Medulla oblongata (tissue), 1 donor: ENCODE results near the gene ATP2B1.
A peak's percentile ranks its signal among the peaks of the same experiment; 100 is the strongest.
"Not testable (repeated sequence)": the region's sequence is repeated elsewhere in the genome, so short reads cannot be mapped to it uniquely, and the experiment has no call there.

ENCODE experiments used
- DNase-seq: peaks from one replicate; pipeline ENCODE4 v3.0.0-alpha.2; 2015; ENCODE audit errors: extremely low spot score

The ATP2B1 gene

GRCh38 chr12:89708565-89709156 is at the start of gene ATP2B1:
TSS of gene ATP2B1 (minus strand) at chr12:89708838. CDS start at chr12:89655886, 52,952 bp downstream.
- DNase-seq = peak; percentile 77

GRCh38 chr12:89757987-89758386 is 49.3 kb upstream of the ATP2B1 start:
- not testable (repeated sequence) for DNase-seq

GRCh38 chr12:89756585-89757398 is 48.2 kb upstream of the ATP2B1 start:
- DNase-seq = peak; percentile 83

GRCh38 chr12:89756194-89756584 is 47.6 kb upstream of the ATP2B1 start:
- no peak for DNase-seq

GRCh38 chr12:89753997-89754396 is 45.4 kb upstream of the ATP2B1 start:
- DNase-seq = no peak

- no peak for DNase-seq
These were observed 43.7 kb upstream of the ATP2B1 start for GRCh38 chr12:89752341-89752740.

GRCh38 chr12:89750389-89751351 is 42.0 kb upstream of the ATP2B1 start:
- no peak for DNase-seq

GRCh38 chr12:89748791-89749190 is 40.2 kb upstream of the ATP2B1 start:
- DNase-seq = no peak

GRCh38 chr12:89745286-89745685 is 36.6 kb upstream of the ATP2B1 start:
- no peak for DNase-seq

GRCh38 chr12:89742337-89743022 is 33.8 kb upstream of the ATP2B1 start:
- DNase-seq = no peak

- no peak for DNase-seq
These were observed 32.3 kb upstream of the ATP2B1 start for GRCh38 chr12:89740943-89741342.

- DNase-seq = no peak
These were observed 28.4 kb upstream of the ATP2B1 start for GRCh38 chr12:89736995-89737394.

- no peak for DNase-seq
These were observed 25.1 kb upstream of the ATP2B1 start for GRCh38 chr12:89733579-89734201.

GRCh38 chr12:89732522-89732921 is 23.9 kb upstream of the ATP2B1 start:
- no peak for DNase-seq

- DNase-seq = no peak
These were observed 23.0 kb upstream of the ATP2B1 start for GRCh38 chr12:89731614-89732013.

- DNase-seq = no peak
These were observed 22.5 kb upstream of the ATP2B1 start for GRCh38 chr12:89731089-89731488.

- no peak for DNase-seq
These were observed 21.4 kb upstream of the ATP2B1 start for GRCh38 chr12:89729946-89730459.

GRCh38 chr12:89723276-89723675 is 14.6 kb upstream of the ATP2B1 start:
- no peak for DNase-seq

- peak; percentile 69 for DNase-seq
These were observed 12.8 kb upstream of the ATP2B1 start for GRCh38 chr12:89721291-89721987.
